HFFc6 (cell line): ENCODE data around the gene H6PD. TPM values are rescaled to one million over a fixed set of nuclear protein-coding genes. Genes with fewer than 3 reads are reported as not detected.
A peak's percentile ranks its signal among the peaks of the same experiment; 100 is the strongest.

Experiments used
- DNase-seq: peaks from one replicate; pipeline ENCODE4 v3.0.0-alpha.2; 2018
- H3K27ac Mint-ChIP-seq: 2 replicates; pipeline ENCODE4 v1.8.0; 2020; ENCODE audit warnings: mild to moderate bottlenecking, mixed read lengths
- H3K27me3 Mint-ChIP-seq: 2 replicates; pipeline ENCODE4 v1.8.0; 2021; ENCODE audit warnings: mild to moderate bottlenecking, moderate library complexity, mixed read lengths; ENCODE audit not compliant: insufficient read depth
- H3K36me3 Mint-ChIP-seq: 2 replicates; pipeline ENCODE4 v1.8.0; 2021; ENCODE audit warnings: low read depth, mixed read lengths
- H3K4me1 Mint-ChIP-seq: 2 replicates; pipeline ENCODE4 v1.8.0; 2020; ENCODE audit warnings: low read depth, mixed read lengths
- H3K4me3 Mint-ChIP-seq: 2 replicates; pipeline ENCODE4 v1.8.0; 2020; ENCODE audit warnings: mild to moderate bottlenecking, moderate library complexity, mixed read lengths
- H3K9me3 Mint-ChIP-seq: 2 replicates; pipeline ENCODE4 v1.8.0; 2020; ENCODE audit warnings: mild to moderate bottlenecking, mixed read lengths
- total RNA-seq, 6 experiments: library from RNA; stranded (reverse); fragmentation: NEBNext Ultra II Directional; extraction: Animal tissue kit (Norgen Biotek cat#: 25700); gene quantifications; 2 replicates in 1 of 6; 3 replicates in 5 of 6; pipeline ENCODE4 v1.2.3, GENCODE V29; 2021
- TF ChIP-seq, protein P1 (sequence below): fragments of 200-600 bp; sonication (generic); IDR thresholded peaks from 2 replicates; pipeline ENCODE4 v1.5.0; 2021; ENCODE audit warnings: antibody characterized with exemption, mild to moderate bottlenecking

H6PD gene
- total RNA-seq, 6 experiments from 2014 or later: 14.6 to 19.6 (median 16.1) TPM

DNA sequence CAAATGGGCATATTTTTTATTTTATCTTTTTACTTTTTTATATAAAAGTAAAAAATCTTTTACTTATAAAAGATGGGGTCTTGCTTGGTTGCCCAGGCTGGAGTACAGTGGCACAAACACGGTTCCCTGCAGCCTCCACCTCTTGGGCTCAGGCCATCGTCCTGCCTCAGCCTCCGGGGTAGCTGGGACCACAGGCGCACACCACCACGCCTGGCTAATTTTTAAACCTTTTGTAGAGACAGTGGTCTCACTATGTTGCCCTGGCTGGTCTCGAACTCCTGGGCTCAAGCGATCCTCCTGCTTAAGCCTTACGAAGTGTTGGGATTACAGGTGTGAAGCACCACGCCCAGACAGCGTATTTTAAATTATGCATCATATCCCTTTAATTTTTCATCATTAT lies 986 bp downstream of the H6PD start:
- TF ChIP-seq, protein P1, sequence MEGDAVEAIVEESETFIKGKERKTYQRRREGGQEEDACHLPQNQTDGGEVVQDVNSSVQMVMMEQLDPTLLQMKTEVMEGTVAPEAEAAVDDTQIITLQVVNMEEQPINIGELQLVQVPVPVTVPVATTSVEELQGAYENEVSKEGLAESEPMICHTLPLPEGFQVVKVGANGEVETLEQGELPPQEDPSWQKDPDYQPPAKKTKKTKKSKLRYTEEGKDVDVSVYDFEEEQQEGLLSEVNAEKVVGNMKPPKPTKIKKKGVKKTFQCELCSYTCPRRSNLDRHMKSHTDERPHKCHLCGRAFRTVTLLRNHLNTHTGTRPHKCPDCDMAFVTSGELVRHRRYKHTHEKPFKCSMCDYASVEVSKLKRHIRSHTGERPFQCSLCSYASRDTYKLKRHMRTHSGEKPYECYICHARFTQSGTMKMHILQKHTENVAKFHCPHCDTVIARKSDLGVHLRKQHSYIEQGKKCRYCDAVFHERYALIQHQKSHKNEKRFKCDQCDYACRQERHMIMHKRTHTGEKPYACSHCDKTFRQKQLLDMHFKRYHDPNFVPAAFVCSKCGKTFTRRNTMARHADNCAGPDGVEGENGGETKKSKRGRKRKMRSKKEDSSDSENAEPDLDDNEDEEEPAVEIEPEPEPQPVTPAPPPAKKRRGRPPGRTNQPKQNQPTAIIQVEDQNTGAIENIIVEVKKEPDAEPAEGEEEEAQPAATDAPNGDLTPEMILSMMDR: no peak
- Mint-ChIP-seq H3K36me3 (0 out of 2 replicates have a peak, but pooled peaks cover 6% of the 10 kb centered on the region), H3K27ac (peak overlapping the region; percentile 91), H3K4me3 (peak overlapping the region; percentile 91), H3K4me1 (peaks cover 60% of the 10 kb centered on the region), H3K27me3 (peaks cover 2% of the 10 kb centered on the region; the same call in 1 of the 2 replicates), H3K9me3 (no peaks in the 10 kb centered on the region)
- no peak for DNase-seq

DNA sequence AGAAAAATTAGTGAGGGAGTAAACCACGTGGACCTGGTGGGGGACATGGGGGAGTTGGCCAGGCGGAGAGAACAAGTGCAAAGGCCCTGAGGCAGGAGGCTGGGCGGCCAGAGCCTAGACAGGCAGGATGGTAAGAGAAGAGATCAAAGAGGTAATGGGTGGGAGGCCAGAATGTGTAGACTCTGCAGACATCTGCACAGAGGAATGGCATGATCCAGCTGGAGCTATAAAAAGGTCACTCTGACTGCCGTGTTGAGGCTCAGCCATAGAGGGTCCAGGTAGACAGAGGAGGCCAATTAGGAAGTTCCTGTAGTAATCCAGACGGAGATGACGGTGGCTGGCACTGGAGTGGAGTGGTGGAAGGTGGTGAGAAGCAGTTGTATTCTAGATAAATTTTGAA lies 3.6 kb downstream of the H6PD start:
- Mint-ChIP-seq H3K27me3 (peaks cover 3% of the 10 kb centered on the region; the same call in 1 of the 2 replicates), H3K27ac (no peak overlapping the region), H3K4me3 (no peak overlapping the region), H3K4me1 (peaks cover 48% of the 10 kb centered on the region), H3K9me3 (no peaks in the 10 kb centered on the region), H3K36me3 (0 out of 2 replicates have a peak, but pooled peaks cover 6% of the 10 kb centered on the region)
- DNase-seq: no peak
- TF ChIP-seq, protein P1: no peak

DNA sequence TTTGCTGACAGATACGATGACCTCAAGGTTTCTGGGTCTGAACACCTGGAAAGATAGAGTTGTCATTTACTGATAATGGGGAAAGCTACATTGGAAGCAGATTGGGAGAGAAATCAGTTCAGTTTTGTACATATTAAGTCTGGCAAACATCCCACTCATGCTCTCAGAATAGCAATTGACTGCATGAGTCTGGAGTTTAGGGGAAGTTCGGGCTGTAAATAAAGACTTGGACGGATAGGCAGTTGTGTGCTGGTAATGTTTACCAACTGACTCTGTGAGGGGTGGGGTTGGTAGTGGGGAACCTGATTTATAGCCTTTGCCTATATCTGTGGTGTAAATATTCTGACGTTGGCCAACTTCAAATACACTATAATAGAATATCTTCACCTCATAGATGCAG lies 4.0 kb downstream of the H6PD start:
- Mint-ChIP-seq H3K36me3 (0 out of 2 replicates have a peak, but pooled peaks cover 6% of the 10 kb centered on the region), H3K4me1 (peaks cover 44% of the 10 kb centered on the region), H3K27me3 (peaks cover 3% of the 10 kb centered on the region; the same call in 1 of the 2 replicates), H3K27ac (no peak overlapping the region), H3K9me3 (no peaks in the 10 kb centered on the region), H3K4me3 (no peak overlapping the region)
- TF ChIP-seq, protein P1: no peak
- DNase-seq: no peak

DNA sequence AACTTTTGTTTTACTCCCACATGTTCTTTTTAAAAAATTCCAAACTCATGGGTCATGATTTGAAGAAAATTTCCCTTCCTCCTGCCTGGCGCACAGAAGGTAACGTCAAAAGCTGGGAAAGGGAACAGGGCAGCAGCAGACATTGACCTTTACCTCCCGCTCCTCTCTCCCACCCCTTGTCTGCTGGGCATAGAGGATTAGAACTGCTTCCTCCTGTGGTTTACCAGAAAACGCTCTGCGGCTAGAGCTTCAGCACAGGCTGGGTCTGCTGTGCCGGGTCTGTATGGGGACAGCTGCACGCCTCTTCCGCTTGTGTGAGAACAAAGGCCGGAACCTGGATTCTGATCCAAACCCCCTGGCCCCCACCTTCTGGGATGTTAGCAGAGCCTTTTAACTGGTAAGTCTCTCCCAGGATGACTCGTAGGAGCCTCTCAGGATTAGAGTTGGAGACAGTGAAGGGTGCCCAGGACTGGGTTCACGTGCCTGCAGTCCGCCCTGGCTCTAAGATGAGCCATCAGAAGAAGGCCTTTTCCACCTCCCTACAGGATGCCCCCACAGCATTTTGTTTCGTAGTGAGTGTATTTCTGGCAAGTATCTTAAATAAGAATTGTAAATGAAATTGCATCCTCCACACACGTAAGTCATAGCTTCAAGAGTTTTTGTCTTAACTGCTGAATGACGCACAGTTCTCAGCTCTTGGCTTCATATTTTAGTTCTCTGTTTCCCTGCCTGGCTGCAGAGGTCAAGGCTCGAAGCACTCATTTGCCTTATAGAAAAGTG lies 5.2 kb downstream of the H6PD start:
- Mint-ChIP-seq H3K36me3 (0 out of 2 replicates have a peak, but pooled peaks cover 6% of the 10 kb centered on the region), H3K27ac (0 out of 2 replicates have a peak overlapping the region, but pooled peaks have one; percentile 18), H3K9me3 (no peaks in the 10 kb centered on the region), H3K4me3 (no peak overlapping the region; the same call in 1 of the 2 replicates), H3K27me3 (peaks cover 2% of the 10 kb centered on the region; the same call in 1 of the 2 replicates), H3K4me1 (peaks cover 35% of the 10 kb centered on the region)
- TF ChIP-seq, protein P1: no peak
- DNase-seq: no peak

DNA sequence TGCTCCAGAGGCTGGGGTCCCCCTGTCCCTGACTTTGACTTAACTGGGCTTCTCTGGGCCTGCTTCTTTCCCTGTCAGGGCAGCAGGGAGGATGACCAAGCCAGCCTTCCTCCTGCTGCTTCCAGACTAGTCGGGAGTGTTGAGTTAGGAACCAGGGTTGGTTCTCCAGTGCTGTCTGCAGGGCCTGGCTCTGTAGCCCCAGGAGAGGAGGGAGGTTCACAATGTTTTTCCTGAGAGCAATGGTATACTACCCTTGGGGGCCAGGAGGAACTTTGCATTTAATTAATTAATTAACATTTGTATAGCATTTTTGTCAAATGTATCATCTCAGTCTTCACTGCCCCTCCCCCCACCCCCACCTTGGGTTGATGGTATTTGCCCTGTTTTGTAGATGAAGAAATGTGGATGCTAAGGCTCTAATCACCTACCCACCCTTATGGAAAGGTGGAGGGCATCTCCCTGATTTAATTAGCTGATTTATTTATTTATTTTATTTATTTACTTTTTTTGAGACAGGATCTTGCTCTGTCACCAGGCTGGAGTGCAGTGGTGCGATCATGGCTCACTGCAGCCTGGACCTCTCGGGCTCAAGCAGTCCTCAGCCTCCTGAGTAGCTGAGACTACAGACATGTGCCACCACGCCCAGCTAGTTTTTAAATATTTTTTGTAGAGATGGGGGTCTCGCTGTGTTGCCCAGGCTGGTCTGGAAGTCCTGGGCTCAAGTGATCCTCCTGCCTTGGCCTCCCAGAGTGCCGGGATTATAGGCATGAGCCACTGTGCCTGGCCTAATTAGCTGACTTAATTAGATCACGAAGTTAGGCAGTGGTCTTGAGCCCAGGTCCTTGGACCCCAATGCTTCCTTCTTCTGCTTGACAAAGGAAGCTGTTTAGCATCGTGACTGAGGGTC lies 6.6 kb downstream of the H6PD start:
- TF ChIP-seq, protein P1: no peak
- H3K4me1 Mint-ChIP-seq: peaks cover 31% of the 10 kb centered on the region
- no peaks in the 10 kb centered on the region for H3K9me3 Mint-ChIP-seq
- 0 out of 2 replicates have a peak, but pooled peaks cover 6% of the 10 kb centered on the region for H3K36me3 Mint-ChIP-seq
- peaks cover 2% of the 10 kb centered on the region; the same call in 1 of the 2 replicates for H3K27me3 Mint-ChIP-seq
- H3K27ac Mint-ChIP-seq: no peak overlapping the region
- no peak for DNase-seq
- H3K4me3 Mint-ChIP-seq: no peak overlapping the region
